Breast epithelium (tissue), 4 donors: ENCODE measurements around the gene CAMTA1. TPM values are rescaled to one million over a fixed set of nuclear protein-coding genes. Genes with fewer than 3 reads are reported as not detected.

Experiments used
- DNase-seq, 2 donors: peaks; one replicate each; pipeline ENCODE4 v3.0.0-alpha.2; 2019; ENCODE audit warnings: low spot score in 2 of 2
- H3K27ac ChIP-seq, 2 donors: fragments of 200-600 bp; sonication (generic) in 1 of 2; one replicate each; pipeline ENCODE4 v1.5.1; 2016 to 2019; ENCODE audit warnings: mild to moderate bottlenecking in 1 of 2
- H3K27me3 ChIP-seq, 2 donors: fragments of 200-600 bp; sonication (generic) in 1 of 2; one replicate each; pipeline versions ENCODE4 v1.5.1 to v1.6.0; 2017 to 2019; ENCODE audit warnings: control low read depth in 1 of 2, mild to moderate bottlenecking in 1 of 2
- H3K36me3 ChIP-seq: fragments of 200-600 bp; one replicate; pipeline ENCODE4 v1.5.1; 2019
- H3K4me1 ChIP-seq, 2 donors: fragments of 200-600 bp; sonication (generic); one replicate each; pipeline ENCODE4 v1.5.1; 2016 to 2019; ENCODE audit warnings: control low read depth in 1 of 2
- H3K4me3 ChIP-seq, 3 donors: fragments of 200-600 bp; sonication (generic); 1 replicate in 2 of 3; 2 replicates in 1 of 3; pipeline ENCODE4 v1.5.1; 2016 to 2019; ENCODE audit warnings: mild to moderate bottlenecking in 3 of 3, moderate library complexity in 2 of 3
- H3K9me3 ChIP-seq, 2 donors: fragments of 200-600 bp; sonication (generic) in 1 of 2; one replicate each; pipeline ENCODE4 v1.5.1; 2016 to 2019; ENCODE audit warnings: control low read depth in 1 of 2
- CTCF ChIP-seq, 3 donors: fragments of 450-650 bp; IDR thresholded peaks; one replicate each; pipeline ENCODE4 v1.5.1; 2016 to 2017; ENCODE audit warnings: antibody characterized with exemption in 3 of 3, mild to moderate bottlenecking in 3 of 3, moderate library complexity in 3 of 3
- POLR2A ChIP-seq: fragments of 450-650 bp; IDR thresholded peaks from one replicate; pipeline ENCODE4 v1.6.1; 2016; ENCODE audit warnings: antibody characterized with exemption, mild to moderate bottlenecking, moderate library complexity
- POLR2AphosphoS5 ChIP-seq, 3 donors: sonication (generic); formaldehyde crosslinking; IDR thresholded peaks; one replicate each; pipeline ENCODE4 v1.6.1; 2017; ENCODE audit warnings: antibody characterized with exemption in 3 of 3
- intact Hi-C: fragments of 100-400 bp; cut with DNase I; formaldehyde crosslinking; loops from one replicate; pipeline ENCODE4 v1.15.1; 2023; ENCODE audit warnings: low total_unique reads
- total RNA-seq, 3 donors: library from RNA; depleted of rRNA; stranded (reverse); fragments of >200 nt; gene quantifications; one replicate each; pipeline ENCODE4 v1.1.0, GENCODE V29; 2016

CAMTA1 gene
- total RNA-seq, 3 donors from 2014 or later, result 53.4 to 84.0 (median 61.9) TPM

- Histone ChIP-seq H3K36me3 (no peaks in the 10 kb centered on the region), H3K27ac (no peak overlapping the region), H3K4me3 (no peak overlapping the region), H3K4me1 (no peaks in the 10 kb centered on the region), H3K27me3 (no peaks in the 10 kb centered on the region), H3K9me3 (no peaks in the 10 kb centered on the region)
- no peak for DNase-seq
- TF ChIP-seq POLR2AphosphoS5 (IDR thresholded peaks at IDR 0.05) (no peak), POLR2A (no peak), CTCF (IDR thresholded peaks at IDR 0.05) (no peak)
- intact Hi-C loops, result no loop called here
Observed at GRCh38 chr1:7509598-7509997, 724.3 kb downstream of the CAMTA1 start.

GRCh38 chr1:7510389-7510931 is 725.2 kb downstream of the CAMTA1 start:
- Histone ChIP-seq H3K4me3 (no peak overlapping the region), H3K4me1 (no peaks in the 10 kb centered on the region), H3K36me3 (no peaks in the 10 kb centered on the region), H3K27ac (no peak overlapping the region), H3K27me3 (no peaks in the 10 kb centered on the region), H3K9me3 (no peaks in the 10 kb centered on the region)
- DNase-seq, result no peak
- no peak for TF ChIP-seq CTCF (IDR thresholded peaks at IDR 0.05)
- no peak for TF ChIP-seq POLR2AphosphoS5 (IDR thresholded peaks at IDR 0.05)
- no peak for TF ChIP-seq POLR2A
- intact Hi-C loops, result no loop called here

GRCh38 chr1:7511381-7511780 is 726.1 kb downstream of the CAMTA1 start:
- no peak for DNase-seq
- TF ChIP-seq CTCF (IDR thresholded peaks at IDR 0.05), result no peak
- no peak for TF ChIP-seq POLR2AphosphoS5 (IDR thresholded peaks at IDR 0.05)
- TF ChIP-seq POLR2A, result no peak
- H3K27me3 ChIP-seq, result no peaks in the 10 kb centered on the region
- no peaks in the 10 kb centered on the region for H3K36me3 ChIP-seq
- H3K27ac ChIP-seq, result no peak overlapping the region
- H3K4me1 ChIP-seq, result no peaks in the 10 kb centered on the region
- intact Hi-C loops, result no loop called here
- no peaks in the 10 kb centered on the region for H3K9me3 ChIP-seq
- no peak overlapping the region for H3K4me3 ChIP-seq

- H3K9me3 ChIP-seq, result no peaks in the 10 kb centered on the region
- H3K36me3 ChIP-seq, result no peaks in the 10 kb centered on the region
- DNase-seq, result no peak
- intact Hi-C loops, result no loop called here
- TF ChIP-seq CTCF (IDR thresholded peaks at IDR 0.05), result no peak
- no peak for TF ChIP-seq POLR2A
- TF ChIP-seq POLR2AphosphoS5 (IDR thresholded peaks at IDR 0.05), result no peak
- H3K4me3 ChIP-seq, result no peak overlapping the region
- no peak overlapping the region for H3K27ac ChIP-seq
- H3K4me1 ChIP-seq, result no peaks in the 10 kb centered on the region
- H3K27me3 ChIP-seq, result peaks cover 0 to 1% of the 10 kb centered on the region in 2 donors
Observed at GRCh38 chr1:7513081-7513480, 727.8 kb downstream of the CAMTA1 start.

GRCh38 chr1:7515175-7515574 is 729.9 kb downstream of the CAMTA1 start:
- peaks cover 0 to 5% of the 10 kb centered on the region in 2 donors for H3K27me3 ChIP-seq
- H3K4me3 ChIP-seq, result no peak overlapping the region
- no peaks in the 10 kb centered on the region for H3K9me3 ChIP-seq
- no peak for DNase-seq
- no peaks in the 10 kb centered on the region for H3K36me3 ChIP-seq
- H3K4me1 ChIP-seq, result no peaks in the 10 kb centered on the region
- no peak for TF ChIP-seq POLR2A
- TF ChIP-seq CTCF (IDR thresholded peaks at IDR 0.05), result no peak
- TF ChIP-seq POLR2AphosphoS5 (IDR thresholded peaks at IDR 0.05), result no peak
- intact Hi-C loops, result no loop called here
- H3K27ac ChIP-seq, result no peak overlapping the region
